GM21529 (cell line): ENCODE results near the gene GDF15.
"Not testable (repeated sequence)": the region's sequence is repeated elsewhere in the genome, so short reads cannot be mapped to it uniquely, and the experiment has no call there.

ENCODE experiments used
- ATAC-seq: cut with Tn5 transposase; IDR thresholded peaks from one replicate; pipeline ENCODE4 v1.9.1; 2021; ENCODE audit not compliant: unreplicated experiment

Gene GDF15

DNA sequence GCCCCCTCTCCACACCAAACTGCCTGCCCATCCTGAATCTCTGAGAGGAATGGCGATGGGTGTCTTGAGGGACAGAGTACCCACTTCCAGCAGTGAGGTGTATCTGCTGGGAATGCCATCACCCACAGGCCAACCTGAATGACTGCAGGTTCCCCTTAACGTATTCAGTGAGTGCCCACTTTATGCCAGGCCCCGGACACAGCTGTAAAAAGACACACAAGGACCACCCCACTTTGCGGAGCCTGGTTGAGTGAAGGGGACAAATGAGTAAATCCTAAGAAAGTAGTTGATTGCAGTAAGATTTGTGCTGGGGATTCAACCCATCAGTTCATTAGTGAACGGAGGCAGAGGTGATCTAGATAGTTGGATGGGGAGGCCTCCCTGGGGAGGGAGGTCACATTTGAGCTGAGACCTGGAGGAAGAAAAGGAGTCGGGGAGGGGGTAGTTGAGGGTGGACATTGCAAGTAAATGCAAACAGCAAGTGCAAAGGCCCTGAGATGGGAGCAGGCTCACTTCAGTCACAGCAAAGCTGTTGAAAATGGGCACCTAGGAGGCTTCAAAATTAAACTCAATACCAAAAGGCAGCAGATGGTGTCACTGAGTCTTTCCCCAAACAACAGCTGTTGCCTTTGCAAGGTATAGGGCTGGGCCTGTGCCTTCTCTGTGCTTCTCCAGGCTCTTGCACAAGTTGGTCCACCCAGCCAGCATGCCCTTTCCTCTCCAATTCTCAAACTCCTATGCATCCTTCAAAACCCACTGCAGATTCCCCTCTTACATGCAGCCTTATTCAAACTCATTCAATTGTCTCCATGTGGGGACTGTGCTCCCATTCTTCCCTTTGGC lies 4.3 kb downstream of the GDF15 start:
- ATAC-seq, result no peak

DNA sequence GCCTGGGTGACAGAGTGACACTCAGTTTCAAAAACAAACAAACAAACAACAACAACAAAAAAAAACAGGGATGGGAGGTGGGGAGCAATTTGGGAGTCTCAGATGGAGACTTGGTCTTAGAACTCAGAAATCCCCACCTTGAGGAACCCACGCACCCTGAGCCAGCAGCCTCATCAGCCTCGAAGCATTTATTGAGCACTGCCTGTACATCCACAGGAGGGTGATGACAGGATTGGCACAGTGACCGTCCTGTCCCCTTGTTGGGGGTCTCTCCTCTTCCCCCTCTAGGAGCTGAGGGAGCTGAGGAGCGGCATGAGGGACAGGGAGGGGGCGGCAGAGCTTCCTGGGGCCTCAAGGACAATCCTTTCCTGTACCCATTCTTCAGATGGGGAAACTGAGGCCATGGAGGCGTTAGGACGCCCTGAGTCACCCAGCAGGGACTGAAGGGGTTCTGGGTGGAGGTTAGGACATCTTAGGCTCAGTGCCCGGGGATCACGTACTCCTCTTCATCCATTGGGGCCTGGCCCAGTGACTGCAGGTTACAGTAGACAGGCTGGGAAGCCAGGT lies 5.6 kb downstream of the GDF15 start:
- no peak for ATAC-seq

- ATAC-seq, result no peak
Measured at GRCh38 chr19:18392417-18392816, 6.5 kb downstream of the GDF15 start.

- no peak for ATAC-seq
Measured at GRCh38 chr19:18392926-18393325, 7.0 kb downstream of the GDF15 start.

- ATAC-seq, result no peak
Measured at GRCh38 chr19:18393836-18394235, 7.9 kb downstream of the GDF15 start.

DNA sequence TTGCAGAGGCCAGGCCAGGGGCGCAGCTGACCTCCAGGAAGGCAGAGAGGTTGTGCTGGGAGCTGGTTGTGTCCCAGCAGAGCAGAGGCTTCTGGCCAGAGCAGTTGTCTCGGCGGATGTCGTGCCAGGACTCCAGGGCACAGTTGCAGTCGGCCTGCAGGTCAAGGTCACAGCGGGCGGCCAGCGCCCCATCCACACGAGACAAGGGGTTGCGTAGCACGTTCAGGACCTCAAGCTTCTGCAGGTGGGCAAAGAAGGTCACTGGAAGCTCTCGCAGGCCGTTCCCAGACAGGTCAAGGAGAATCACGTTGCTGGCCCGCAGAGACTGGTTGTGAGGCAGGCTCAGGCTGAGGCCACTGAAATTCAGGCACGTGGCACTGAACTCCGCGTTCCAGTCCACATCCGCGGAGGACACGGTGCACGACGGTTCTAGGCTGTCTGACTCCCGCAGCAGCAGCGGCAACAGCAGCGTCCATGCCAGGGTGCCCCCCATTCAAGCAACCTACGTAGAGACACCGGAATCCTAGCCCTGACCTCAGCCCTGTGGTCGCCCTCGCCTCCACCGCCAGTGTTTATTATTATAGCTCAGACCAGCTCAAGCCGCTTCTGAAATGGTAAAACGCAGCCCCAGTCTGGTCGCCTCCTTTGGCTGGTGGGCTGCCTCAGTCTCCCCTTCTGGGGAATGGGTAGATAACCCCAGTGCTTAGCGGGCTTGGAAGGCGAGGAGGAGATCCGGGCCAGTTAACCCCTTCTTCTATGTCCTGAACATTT lies 10.7 kb downstream of the GDF15 start:
- no peak for ATAC-seq

DNA sequence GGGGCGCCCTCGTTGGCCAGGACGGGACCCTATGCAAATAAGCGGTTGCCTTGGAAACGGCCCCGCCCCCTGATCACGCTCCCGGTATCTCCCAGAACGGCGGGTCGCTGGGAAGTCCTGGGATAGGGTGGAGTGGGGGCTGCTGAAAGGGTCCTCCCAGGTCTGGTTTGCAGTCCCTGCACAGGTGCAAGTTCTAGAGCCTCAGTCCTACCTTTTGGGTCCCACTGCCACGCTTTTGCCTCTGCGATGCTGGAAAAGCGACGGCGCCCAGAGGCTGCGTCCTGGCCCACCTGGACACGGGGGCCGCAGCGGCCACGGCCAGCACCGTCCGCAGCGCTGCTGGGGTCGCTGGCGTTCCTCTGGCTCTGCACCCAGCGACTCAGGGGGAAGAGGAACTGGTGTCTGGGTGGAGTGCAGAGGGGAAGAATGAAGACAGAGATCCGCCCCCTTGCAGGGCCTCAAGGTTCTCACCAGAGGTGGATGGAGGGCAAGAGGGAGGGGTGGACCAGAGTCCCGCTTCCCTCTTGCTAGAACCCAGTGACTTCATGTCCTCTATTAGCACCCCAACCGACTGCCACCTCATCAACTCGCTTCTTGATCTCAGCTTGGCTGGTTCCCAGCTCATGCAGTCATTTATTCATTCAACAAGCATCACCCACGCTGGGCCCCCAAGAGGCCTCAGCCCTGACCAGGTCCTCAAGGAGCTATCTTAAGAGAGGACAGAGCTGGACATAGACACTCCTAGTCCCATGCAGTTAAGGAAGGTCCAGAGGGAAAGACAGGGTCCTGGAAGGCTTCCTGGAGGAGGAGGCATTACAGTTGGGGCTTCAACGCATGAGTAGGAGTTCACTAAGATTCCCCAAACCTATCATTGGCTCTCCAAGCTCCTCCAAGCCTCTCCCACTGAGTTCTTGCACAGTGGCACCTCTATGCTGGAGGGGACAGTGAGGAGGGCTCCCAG lies 11.6 kb downstream of the GDF15 start, which contains the start of gene LRRC25:
TSS of gene LRRC25 (minus strand) at position 381 of the 961 bp plus-strand sequence. CDS start 659 bp downstream, outside the sequence.
- no peak for ATAC-seq

- no peak for ATAC-seq
Measured at GRCh38 chr19:18399008-18399407, 13.1 kb downstream of the GDF15 start.

DNA sequence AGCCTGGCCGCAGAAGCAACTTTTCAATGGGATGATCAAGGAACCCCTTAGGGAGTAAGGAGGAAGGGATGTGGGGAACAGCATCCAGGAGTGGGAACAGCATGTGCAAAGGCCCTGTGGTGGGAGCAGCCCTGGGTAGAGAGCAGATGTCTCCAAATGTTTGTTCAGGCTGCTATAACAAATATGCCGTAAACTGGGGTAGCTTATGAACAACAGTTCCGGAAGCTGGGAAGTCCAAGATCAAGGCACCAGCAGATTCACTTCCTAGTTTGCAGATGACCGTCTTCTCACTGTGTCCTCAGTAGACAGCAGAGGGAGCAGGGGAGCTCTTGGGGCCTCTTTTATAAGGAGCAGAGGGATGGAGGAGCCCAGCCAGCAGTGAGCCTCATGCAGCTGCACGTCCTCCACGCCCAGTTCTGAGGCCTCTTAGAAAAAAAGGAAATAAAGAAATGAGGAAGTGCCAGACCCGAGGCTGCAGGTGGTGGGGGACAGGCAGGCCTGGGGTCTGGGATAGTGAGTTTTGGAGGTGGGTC lies 15.7 kb downstream of the GDF15 start:
- no peak for ATAC-seq

GRCh38 chr19:18402455-18403248 lies 16.7 kb downstream of the GDF15 start:
- not testable (repeated sequence) for ATAC-seq

- not testable (repeated sequence) for ATAC-seq
Measured at GRCh38 chr19:18405754-18406153, 19.8 kb downstream of the GDF15 start.

- ATAC-seq, result no peak
Measured at GRCh38 chr19:18406749-18407148, 20.8 kb downstream of the GDF15 start.

- ATAC-seq, result peak; percentile 55
Measured at GRCh38 chr19:18408053-18408476, 22.1 kb downstream of the GDF15 start.

DNA sequence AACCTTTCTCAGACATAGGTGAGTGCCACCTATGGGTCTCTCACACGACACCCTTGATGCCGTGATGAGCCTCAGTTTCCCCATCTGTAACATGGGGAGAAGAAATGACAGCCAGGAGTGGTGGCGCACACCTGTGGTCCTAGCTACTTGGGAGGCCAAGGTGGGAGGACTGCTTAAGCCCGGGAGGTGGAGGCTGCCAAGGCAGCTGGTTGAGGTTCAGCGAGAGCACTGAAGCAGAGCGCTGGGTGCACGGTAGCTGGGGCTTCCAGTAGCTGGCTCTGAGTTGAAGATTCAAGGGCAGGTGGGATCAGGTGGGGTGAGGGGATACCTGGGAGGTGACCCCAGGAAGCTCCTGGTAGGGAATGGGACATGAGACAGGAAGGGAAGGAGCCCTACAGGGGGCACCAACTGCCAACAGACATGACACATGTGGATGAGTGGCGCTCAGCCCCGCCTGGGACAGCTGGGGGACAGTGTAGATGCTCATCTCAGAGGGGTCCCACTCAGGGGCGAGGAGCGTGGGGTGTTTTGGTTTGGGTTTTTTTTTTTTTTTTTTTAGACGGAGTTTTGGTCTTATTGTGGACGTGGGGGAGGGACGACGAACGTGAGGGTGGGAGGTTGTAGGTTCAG lies 26.8 kb downstream of the GDF15 start:
- no peak for ATAC-seq

- no peak for ATAC-seq
Measured at GRCh38 chr19:18414504-18415177, 28.7 kb downstream of the GDF15 start.

DNA sequence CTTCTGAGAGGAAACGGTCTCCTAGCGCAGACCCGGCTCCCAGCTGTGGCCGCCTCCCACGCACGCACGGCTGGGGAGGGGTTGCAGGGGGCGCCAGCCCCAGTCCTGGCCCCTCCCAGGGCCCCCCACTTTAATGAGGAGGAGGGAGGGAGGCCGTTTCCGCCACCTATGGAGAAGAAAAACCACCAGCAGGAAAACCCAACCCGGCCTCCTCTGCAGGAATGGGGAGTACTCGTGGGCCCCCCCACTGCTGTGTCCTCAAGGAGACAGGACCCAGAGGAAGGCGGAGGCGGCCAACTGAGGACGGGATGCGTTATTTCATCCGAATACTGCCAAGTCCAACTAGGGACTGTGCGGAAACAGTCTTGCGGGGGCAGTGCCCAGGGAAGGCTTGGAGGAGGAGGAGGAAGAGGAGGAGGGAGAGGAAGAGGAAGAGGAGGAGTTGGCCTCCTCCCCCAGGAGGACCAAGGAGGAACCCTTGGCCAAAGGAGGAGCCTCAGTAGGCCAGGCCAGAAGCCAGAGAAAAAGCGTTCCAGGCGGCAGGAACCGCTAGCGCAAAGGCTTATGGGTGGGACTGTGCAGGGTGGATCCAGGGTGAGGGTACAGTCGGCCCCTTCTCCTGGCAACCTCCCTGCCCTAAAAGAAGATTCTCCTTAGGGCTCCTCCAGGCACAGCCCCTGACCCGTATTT lies 29.4 kb downstream of the GDF15 start:
- no peak for ATAC-seq

GRCh38 chr19:18416778-18417249 lies 30.9 kb downstream of the GDF15 start:
- ATAC-seq, result no peak
